GM12874 (cell line): Measurements from ENCODE around the gene BACE1-AS.

Source experiments
- CTCF ChIP-seq: IDR thresholded peaks from 2 replicates; pipeline ENCODE4 v1.5.1; 2011; ENCODE audit warnings: low read depth, mild to moderate bottlenecking, control low read depth, low read length, moderate library complexity; ENCODE audit not compliant: insufficient read depth

Gene BACE1-AS

DNA sequence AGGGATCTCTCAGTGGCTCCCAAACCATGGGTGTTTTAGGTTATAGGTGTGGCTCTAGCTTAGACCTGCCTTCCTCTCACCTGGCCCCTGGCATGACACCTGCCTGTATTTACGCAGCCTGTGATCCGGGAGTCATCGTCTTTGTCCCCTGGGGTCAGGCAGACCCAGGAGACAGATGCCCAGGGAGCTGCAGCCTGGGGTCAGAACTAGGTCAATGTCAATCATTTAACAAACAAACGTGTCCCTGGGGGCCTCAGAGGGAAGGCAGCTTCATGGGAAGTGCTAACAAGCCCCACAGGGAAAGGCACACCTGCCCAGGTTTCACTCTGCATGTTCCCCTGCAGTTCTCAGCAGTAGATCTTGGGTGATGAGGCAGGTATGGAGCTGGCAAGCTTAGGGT, 12.0 kb downstream of the BACE1-AS start:
- TF ChIP-seq CTCF = no peak

GRCh38 chr11:117303646-117304315, 12.6 kb downstream of the BACE1-AS start:
- no peak for TF ChIP-seq CTCF

GRCh38 chr11:117305145-117305544, 14.0 kb downstream of the BACE1-AS start:
- no peak for TF ChIP-seq CTCF

GRCh38 chr11:117309310-117309709, 18.2 kb downstream of the BACE1-AS start:
- no peak for TF ChIP-seq CTCF

DNA sequence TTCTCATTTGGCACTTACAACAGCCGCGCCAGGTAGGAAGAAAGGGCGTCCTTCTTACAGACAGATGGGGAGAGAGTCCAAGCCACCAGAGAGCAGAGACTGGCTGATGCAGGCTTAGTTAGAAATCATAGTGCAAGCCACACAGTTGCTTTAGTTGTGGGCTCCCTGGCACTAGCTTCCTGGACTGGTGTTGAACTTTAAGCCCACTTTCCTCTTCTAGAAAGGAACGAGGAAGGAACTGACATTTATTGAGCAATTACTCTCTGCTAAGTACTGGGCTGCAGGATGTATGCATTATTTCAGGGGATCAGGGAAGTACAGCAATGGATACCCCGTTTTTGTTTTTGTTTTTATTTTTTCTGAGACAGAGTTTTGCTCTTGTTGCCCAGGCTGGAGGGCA, 21.9 kb downstream of the BACE1-AS start:
- TF ChIP-seq CTCF = no peak

- TF ChIP-seq CTCF = no peak
These were observed 23.0 kb downstream of the BACE1-AS start for GRCh38 chr11:117313828-117314768.

- no peak for TF ChIP-seq CTCF
These were observed 23.7 kb downstream of the BACE1-AS start for GRCh38 chr11:117314840-117315239.
